ENCODE data around the gene TNF. TPM values are rescaled to one million over a fixed set of nuclear protein-coding genes. Genes with fewer than 3 reads are reported as not detected.

Gene TNF
- total RNA-seq (2014; rRNA removed; shearing (Covaris generic)): 1.7 and 3.5 TPM in 2 replicates
- 2.5 TPM in 2 replicates for total RNA-seq (2022)
- Bru-seq, nascent RNA: percentile 56 among the genes with signal in this experiment
- BruChase-seq, experiment 1, labeled RNA remaining after a 6-hour chase: percentile 39 among the genes with signal in this experiment
- BruChase-seq, experiment 2, labeled RNA remaining after a 2-hour chase: percentile 46 among the genes with signal in this experiment
- long read RNA-seq, partial matches to known transcripts: 1 of 2 reads
- long read RNA-seq, other reads (novel, unspliced or antisense): 0 of 2 reads

DNA sequence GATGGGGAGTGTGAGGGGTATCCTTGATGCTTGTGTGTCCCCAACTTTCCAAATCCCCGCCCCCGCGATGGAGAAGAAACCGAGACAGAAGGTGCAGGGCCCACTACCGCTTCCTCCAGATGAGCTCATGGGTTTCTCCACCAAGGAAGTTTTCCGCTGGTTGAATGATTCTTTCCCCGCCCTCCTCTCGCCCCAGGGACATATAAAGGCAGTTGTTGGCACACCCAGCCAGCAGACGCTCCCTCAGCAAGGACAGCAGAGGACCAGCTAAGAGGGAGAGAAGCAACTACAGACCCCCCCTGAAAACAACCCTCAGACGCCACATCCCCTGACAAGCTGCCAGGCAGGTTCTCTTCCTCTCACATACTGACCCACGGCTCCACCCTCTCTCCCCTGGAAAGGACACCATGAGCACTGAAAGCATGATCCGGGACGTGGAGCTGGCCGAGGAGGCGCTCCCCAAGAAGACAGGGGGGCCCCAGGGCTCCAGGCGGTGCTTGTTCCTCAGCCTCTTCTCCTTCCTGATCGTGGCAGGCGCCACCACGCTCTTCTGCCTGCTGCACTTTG is at the start of gene TNF:
TNF (plus strand) TSS at position 231 of the 567 bp plus-strand sequence; CDS start at position 408, 177 bp downstream.
- intact Hi-C loops (cut with micrococcal nuclease; ENCODE audit: unreplicated experiment): no loop called here
- Histone ChIP-seq H3K4me3 (ENCODE audit: low read depth, low read length, poor library complexity, severe bottlenecking) (peak within 1 kb of the TSS; percentile 69), H3K4me2 (ENCODE audit: low read length) (peak within 1 kb of the TSS; percentile 86), H3K4me1 (ENCODE audit: insufficient read depth, low read length, poor library complexity, severe bottlenecking) (peaks cover 88% of the 10 kb centered on the region), H3K27ac (ENCODE audit: low read depth, low read length, poor library complexity, severe bottlenecking) (peak within 1 kb of the TSS; percentile 42), H3K9me3 (ENCODE audit: low read length) (no peaks in the 10 kb centered on the region), H4K20me1 (ENCODE audit: insufficient read depth, low read length) (no peaks in the 10 kb centered on the region), H3K9me2 (ENCODE audit: insufficient read depth, low read length) (no peaks in the 10 kb centered on the region), H2AFZ (ENCODE audit: low read length) (peak within 1 kb of the TSS; percentile 57), H3K79me2 (ENCODE audit: insufficient read depth, low read depth, low read length) (peaks cover 14% of the 10 kb centered on the region; the same call in 1 of the 2 replicates), H3K36me3 (ENCODE audit: insufficient read depth, low read length) (peaks cover 12% of the 10 kb centered on the region; the same call in 1 of the 2 replicates)
- peak; percentile 61 for DNase-seq (ENCODE audit: low spot score)
- TF ChIP-seq EZH2phosphoT487 (IDR thresholded peaks at IDR 0.05; ENCODE audit: borderline replicate concordance, low read depth, low read length) (no peak), CTCF (conservative IDR thresholded peaks at IDR 0.05; ENCODE audit: low read length) (no peak)
- ChIA-PET CTCF (ENCODE audit: unreplicated experiment) (interaction anchor here (1.3 to 1.8 kb wide), 3 partner anchors 7 to 22 kb away, joined by 3 to 5 read pairs (median 3); partner anchors contain the start of gene LST1), POLR2A (interaction anchor here (0.9 to 2.1 kb wide), 13 partner anchors 8 to 460 kb away, joined by 3 to 10 read pairs (median 5); partner anchors contain the start of genes DDX39B and NFKBIL1)
- BruUV-seq (replicated peaks): no TSS peak

GRCh38 chr6:31525932-31526591 is 49.3 kb upstream of the TNF start:
- no peak overlapping the region for H3K27ac ChIP-seq (ENCODE audit: low read depth, low read length, poor library complexity, severe bottlenecking)
- H3K4me3 ChIP-seq (ENCODE audit: low read depth, low read length, poor library complexity, severe bottlenecking): no peak overlapping the region
- H3K36me3 ChIP-seq (ENCODE audit: insufficient read depth, low read length): peaks cover 29% of the 10 kb centered on the region
- TF ChIP-seq EZH2phosphoT487 (IDR thresholded peaks at IDR 0.05; ENCODE audit: borderline replicate concordance, low read depth, low read length) (no peak), CTCF (conservative IDR thresholded peaks at IDR 0.05; ENCODE audit: low read length) (no peak)
- H3K9me2 ChIP-seq (ENCODE audit: insufficient read depth, low read length): no peaks in the 10 kb centered on the region
- intact Hi-C loops (cut with micrococcal nuclease; ENCODE audit: unreplicated experiment): no loop called here
- no peak overlapping the region for H2AFZ ChIP-seq (ENCODE audit: low read length)
- no peaks in the 10 kb centered on the region for H3K79me2 ChIP-seq (ENCODE audit: insufficient read depth, low read depth, low read length)
- H3K9me3 ChIP-seq (ENCODE audit: low read length): no peaks in the 10 kb centered on the region
- no TSS peak for BruUV-seq (replicated peaks)
- no peak overlapping the region for H3K4me2 ChIP-seq (ENCODE audit: low read length)
- ChIA-PET CTCF (ENCODE audit: unreplicated experiment) (no interaction called here), POLR2A (no interaction called here)
- H3K4me1 ChIP-seq (ENCODE audit: insufficient read depth, low read length, poor library complexity, severe bottlenecking): no peaks in the 10 kb centered on the region
- no peak for DNase-seq (ENCODE audit: low spot score)
- no peaks in the 10 kb centered on the region for H4K20me1 ChIP-seq (ENCODE audit: insufficient read depth, low read length)
